ENCODE measurements around the gene PXDN.
"Not testable (repeated sequence)": the region's sequence is repeated elsewhere in the genome, so short reads cannot be mapped to it uniquely, and the experiment has no call there.

The PXDN gene

GRCh38 chr2:1758171-1758570 lies 13.9 kb upstream of the PXDN start:
- H3K4me3 ChIP-seq (ENCODE audit: control insufficient read depth, low read depth, low read length), result no peak overlapping the region
- TF ChIP-seq, protein P1, sequence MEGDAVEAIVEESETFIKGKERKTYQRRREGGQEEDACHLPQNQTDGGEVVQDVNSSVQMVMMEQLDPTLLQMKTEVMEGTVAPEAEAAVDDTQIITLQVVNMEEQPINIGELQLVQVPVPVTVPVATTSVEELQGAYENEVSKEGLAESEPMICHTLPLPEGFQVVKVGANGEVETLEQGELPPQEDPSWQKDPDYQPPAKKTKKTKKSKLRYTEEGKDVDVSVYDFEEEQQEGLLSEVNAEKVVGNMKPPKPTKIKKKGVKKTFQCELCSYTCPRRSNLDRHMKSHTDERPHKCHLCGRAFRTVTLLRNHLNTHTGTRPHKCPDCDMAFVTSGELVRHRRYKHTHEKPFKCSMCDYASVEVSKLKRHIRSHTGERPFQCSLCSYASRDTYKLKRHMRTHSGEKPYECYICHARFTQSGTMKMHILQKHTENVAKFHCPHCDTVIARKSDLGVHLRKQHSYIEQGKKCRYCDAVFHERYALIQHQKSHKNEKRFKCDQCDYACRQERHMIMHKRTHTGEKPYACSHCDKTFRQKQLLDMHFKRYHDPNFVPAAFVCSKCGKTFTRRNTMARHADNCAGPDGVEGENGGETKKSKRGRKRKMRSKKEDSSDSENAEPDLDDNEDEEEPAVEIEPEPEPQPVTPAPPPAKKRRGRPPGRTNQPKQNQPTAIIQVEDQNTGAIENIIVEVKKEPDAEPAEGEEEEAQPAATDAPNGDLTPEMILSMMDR (IDR thresholded peaks at IDR 0.05; ENCODE audit: control insufficient read depth, insufficient read depth, low read depth, low read length, missing control alignments), result no peak
- no peak for DNase-seq (ENCODE audit: low read depth)

- no peak overlapping the region for H3K4me3 ChIP-seq (ENCODE audit: control insufficient read depth, low read depth, low read length)
- DNase-seq (ENCODE audit: low read depth), result no peak
- TF ChIP-seq, protein P1 (IDR thresholded peaks at IDR 0.05; ENCODE audit: control insufficient read depth, insufficient read depth, low read depth, low read length, missing control alignments), result no peak
These were observed 13.3 kb upstream of the PXDN start for GRCh38 chr2:1757567-1757966.

DNA sequence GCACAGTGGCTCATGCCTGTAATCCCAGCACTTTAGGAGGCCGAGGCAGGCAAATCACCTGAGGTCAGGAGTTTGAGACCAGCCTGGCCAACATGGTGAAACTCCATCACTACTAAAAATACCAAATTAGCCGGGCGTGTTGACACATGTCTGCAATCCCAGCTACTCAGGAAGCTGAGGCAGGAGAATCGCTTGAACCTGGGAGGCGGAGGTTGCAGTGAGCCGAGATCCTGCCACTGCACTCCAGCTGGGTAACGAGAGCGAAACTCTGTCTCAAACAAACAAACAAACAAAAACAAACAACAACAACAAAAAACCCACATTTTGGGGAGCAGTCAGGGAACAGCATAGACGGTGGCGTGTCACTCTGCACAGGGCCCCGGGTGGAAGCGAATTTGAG lies 12.8 kb upstream of the PXDN start:
- not testable (repeated sequence) for H3K4me3 ChIP-seq (ENCODE audit: control insufficient read depth, low read depth, low read length); DNase-seq (ENCODE audit: low read depth)

DNA sequence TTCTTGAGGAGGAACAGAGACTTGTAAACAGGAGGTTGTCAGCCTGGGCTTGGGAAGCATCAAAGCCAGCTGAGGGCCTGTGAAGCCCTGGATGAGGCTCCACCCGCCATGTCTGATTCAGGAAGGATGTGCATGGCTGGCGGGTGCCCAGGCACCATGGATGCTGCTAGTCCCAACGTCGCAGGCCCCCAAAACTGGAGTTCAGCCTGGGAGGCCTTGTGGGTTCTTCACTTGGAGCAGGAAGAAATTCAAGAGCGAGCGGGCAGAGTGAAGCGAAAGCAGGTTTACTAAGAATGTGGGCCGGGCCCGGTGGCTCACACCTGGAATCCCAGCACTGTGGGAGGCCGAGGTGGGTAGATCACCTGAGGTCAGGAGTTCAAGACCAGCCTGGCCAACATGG lies 12.1 kb upstream of the PXDN start:
- no peak for DNase-seq (ENCODE audit: low read depth)
- no peak overlapping the region for H3K4me3 ChIP-seq (ENCODE audit: control insufficient read depth, low read depth, low read length)
- TF ChIP-seq, protein P1 (IDR thresholded peaks at IDR 0.05; ENCODE audit: control insufficient read depth, insufficient read depth, low read depth, low read length, missing control alignments), result no peak

- DNase-seq (ENCODE audit: low read depth), result no peak
- no peak overlapping the region for H3K4me3 ChIP-seq (ENCODE audit: control insufficient read depth, low read depth, low read length)
- TF ChIP-seq, protein P1 (IDR thresholded peaks at IDR 0.05; ENCODE audit: control insufficient read depth, insufficient read depth, low read depth, low read length, missing control alignments), result no peak
These were observed 11.3 kb upstream of the PXDN start for GRCh38 chr2:1755436-1756191.

GRCh38 chr2:1754461-1755170 lies 10.3 kb upstream of the PXDN start:
- no peak overlapping the region for H3K4me3 ChIP-seq (ENCODE audit: control insufficient read depth, low read depth, low read length)
- TF ChIP-seq, protein P1 (IDR thresholded peaks at IDR 0.05; ENCODE audit: control insufficient read depth, insufficient read depth, low read depth, low read length, missing control alignments), result no peak
- DNase-seq (ENCODE audit: low read depth), result no peak

DNA sequence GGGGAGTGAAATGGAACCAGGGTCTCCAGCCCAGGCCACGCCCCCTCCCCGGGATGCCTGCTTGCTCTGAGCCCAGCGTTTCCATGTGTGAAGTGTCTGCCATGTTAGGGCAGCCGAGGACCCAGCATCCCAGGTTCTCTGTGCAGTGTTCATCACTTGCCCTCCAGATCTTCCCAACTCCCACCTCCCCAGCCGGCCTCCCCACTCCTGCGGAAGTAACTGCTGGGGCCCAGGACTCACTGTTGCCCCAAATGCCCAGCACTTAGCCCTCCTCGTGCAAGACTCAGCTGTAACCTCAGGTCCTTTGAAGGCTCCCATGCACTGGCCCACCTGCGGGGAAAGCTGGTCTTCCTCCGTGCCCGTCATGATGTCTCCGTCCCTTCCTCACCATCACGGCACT lies 9.7 kb upstream of the PXDN start:
- DNase-seq (ENCODE audit: low read depth), result no peak
- TF ChIP-seq, protein P1 (IDR thresholded peaks at IDR 0.05; ENCODE audit: control insufficient read depth, insufficient read depth, low read depth, low read length, missing control alignments), result no peak
- H3K4me3 ChIP-seq (ENCODE audit: control insufficient read depth, low read depth, low read length), result no peak overlapping the region
